ENCODE measurements around the gene JAK1.

DNA sequence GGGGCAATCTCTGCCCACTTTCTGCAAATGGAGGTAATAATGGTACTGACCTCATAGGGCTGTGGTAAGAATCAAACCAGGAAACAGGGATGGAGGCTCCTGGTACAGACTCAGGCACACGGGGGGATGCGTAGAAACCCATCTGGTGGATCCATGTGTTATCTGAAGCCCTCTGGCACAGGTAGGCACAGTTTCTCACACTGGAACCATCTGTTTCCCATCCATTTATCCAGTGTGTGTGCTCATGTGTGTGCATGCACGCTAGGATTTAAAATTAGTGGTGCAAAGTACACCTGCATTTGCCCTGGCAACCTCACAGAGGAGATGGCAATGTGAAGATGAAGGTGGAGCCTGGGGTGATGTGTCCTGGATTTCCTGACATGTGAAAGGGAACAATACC is 118.2 kb downstream of the JAK1 start:
- TF ChIP-seq, protein P1, sequence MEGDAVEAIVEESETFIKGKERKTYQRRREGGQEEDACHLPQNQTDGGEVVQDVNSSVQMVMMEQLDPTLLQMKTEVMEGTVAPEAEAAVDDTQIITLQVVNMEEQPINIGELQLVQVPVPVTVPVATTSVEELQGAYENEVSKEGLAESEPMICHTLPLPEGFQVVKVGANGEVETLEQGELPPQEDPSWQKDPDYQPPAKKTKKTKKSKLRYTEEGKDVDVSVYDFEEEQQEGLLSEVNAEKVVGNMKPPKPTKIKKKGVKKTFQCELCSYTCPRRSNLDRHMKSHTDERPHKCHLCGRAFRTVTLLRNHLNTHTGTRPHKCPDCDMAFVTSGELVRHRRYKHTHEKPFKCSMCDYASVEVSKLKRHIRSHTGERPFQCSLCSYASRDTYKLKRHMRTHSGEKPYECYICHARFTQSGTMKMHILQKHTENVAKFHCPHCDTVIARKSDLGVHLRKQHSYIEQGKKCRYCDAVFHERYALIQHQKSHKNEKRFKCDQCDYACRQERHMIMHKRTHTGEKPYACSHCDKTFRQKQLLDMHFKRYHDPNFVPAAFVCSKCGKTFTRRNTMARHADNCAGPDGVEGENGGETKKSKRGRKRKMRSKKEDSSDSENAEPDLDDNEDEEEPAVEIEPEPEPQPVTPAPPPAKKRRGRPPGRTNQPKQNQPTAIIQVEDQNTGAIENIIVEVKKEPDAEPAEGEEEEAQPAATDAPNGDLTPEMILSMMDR (IDR thresholded peaks at IDR 0.05) = no peak
- TF ChIP-seq SP1 (CRISPR knock-in tag; conservative IDR thresholded peaks at IDR 0.05) = no peak
- TF ChIP-seq FOXK1 (CRISPR knock-in tag; IDR thresholded peaks at IDR 0.05) = no peak
- no peak for TF ChIP-seq NFE2L1 (CRISPR knock-in tag; IDR thresholded peaks at IDR 0.05)
- TF ChIP-seq CREB1 (CRISPR knock-in tag; IDR thresholded peaks at IDR 0.05) = no peak

All from WTC11 (cell line).